HEK293 (cell line): ENCODE results near the gene CDC42EP1.

Experiments used
- GLIS1 ChIP-seq: fragments of 450-650 bp; formaldehyde crosslinking; IDR thresholded peaks from 2 replicates; pipeline ENCODE4 v1.5.1; 2016; ENCODE audit warnings: missing biosample characterization, missing genetic modification characterization
- HIC1 ChIP-seq: fragments of 450-650 bp; formaldehyde crosslinking; IDR thresholded peaks from 2 replicates; pipeline ENCODE4 v1.5.1; 2016; ENCODE audit warnings: missing biosample characterization, missing genetic modification characterization
- KLF10 ChIP-seq: fragments of 450-650 bp; IDR thresholded peaks from 2 replicates; pipeline ENCODE4 v1.5.1; 2018; ENCODE audit warnings: missing biosample characterization, mild to moderate bottlenecking, missing genetic modification characterization
- PBX3 ChIP-seq: sonication (generic); formaldehyde crosslinking; IDR thresholded peaks from 2 replicates; pipeline ENCODE4 v1.8.1; 2022; ENCODE audit warnings: mild to moderate bottlenecking, moderate library complexity, missing genetic modification reagents
- PRDM4 ChIP-seq: fragments of 450-650 bp; formaldehyde crosslinking; IDR thresholded peaks from 2 replicates; pipeline ENCODE4 v1.5.1; 2017; ENCODE audit warnings: missing biosample characterization, missing genetic modification characterization
- PRDM6 ChIP-seq: fragments of 450-650 bp; formaldehyde crosslinking; IDR thresholded peaks from 2 replicates; pipeline ENCODE4 v1.5.1; 2017; ENCODE audit warnings: missing biosample characterization, missing genetic modification characterization
- SP2 ChIP-seq: fragments of 450-650 bp; formaldehyde crosslinking; IDR thresholded peaks from 2 replicates; pipeline ENCODE4 v1.5.1; 2016; ENCODE audit warnings: missing biosample characterization, missing genetic modification characterization
- ZBTB48 ChIP-seq: fragments of 450-650 bp; formaldehyde crosslinking; IDR thresholded peaks from 2 replicates; pipeline ENCODE4 v1.5.1; 2016; ENCODE audit warnings: missing biosample characterization, missing genetic modification characterization
- ZIC2 ChIP-seq: fragments of 450-650 bp; formaldehyde crosslinking; IDR thresholded peaks from 2 replicates; pipeline ENCODE4 v1.5.1; 2016; ENCODE audit warnings: missing biosample characterization, missing genetic modification characterization
- ZNF157 ChIP-seq: fragments of 450-650 bp; formaldehyde crosslinking; IDR thresholded peaks from 2 replicates; pipeline ENCODE4 v1.5.1; 2016; ENCODE audit warnings: missing biosample characterization, missing genetic modification characterization
- ZNF211 ChIP-seq: fragments of 450-650 bp; formaldehyde crosslinking; IDR thresholded peaks from 2 replicates; pipeline ENCODE4 v1.5.1; 2016; ENCODE audit warnings: low read depth, missing biosample characterization, missing genetic modification characterization
- ZNF274 ChIP-seq, 2 experiments: fragments of 200-500 bp in 1 of 2; fragments of 450-650 bp in 1 of 2; sonication (Bioruptor generic) in 1 of 2; formaldehyde crosslinking in 1 of 2; IDR thresholded peaks; 2 replicates each; pipeline versions ENCODE4 v1.5.1 to v1.6.1; 2014 to 2016; ENCODE audit warnings: borderline replicate concordance in 1 of 2, inconsistent platforms in 1 of 2, low read length in 1 of 2, missing biosample characterization in 1 of 2, missing genetic modification characterization in 1 of 2
- ZNF292 ChIP-seq: fragments of 450-650 bp; formaldehyde crosslinking; IDR thresholded peaks from 2 replicates; pipeline ENCODE4 v1.5.1; 2016; ENCODE audit warnings: low read depth, missing biosample characterization, missing genetic modification characterization, borderline replicate concordance
- ZNF394 ChIP-seq: fragments of 450-650 bp; formaldehyde crosslinking; IDR thresholded peaks from 2 replicates; pipeline ENCODE4 v1.5.1; 2016; ENCODE audit warnings: missing biosample characterization, missing genetic modification characterization, mild to moderate bottlenecking, moderate library complexity, borderline replicate concordance
- ZNF600 ChIP-seq: fragments of 450-650 bp; formaldehyde crosslinking; IDR thresholded peaks from 2 replicates; pipeline ENCODE4 v1.5.1; 2016; ENCODE audit warnings: missing biosample characterization, missing genetic modification characterization
- ZNF843 ChIP-seq: fragments of 450-650 bp; formaldehyde crosslinking; IDR thresholded peaks from 2 replicates; pipeline ENCODE4 v1.5.1; 2016; ENCODE audit warnings: missing biosample characterization, missing genetic modification characterization
- ZSCAN18 ChIP-seq: fragments of 450-650 bp; formaldehyde crosslinking; IDR thresholded peaks from 2 replicates; pipeline ENCODE4 v1.5.1; 2016; ENCODE audit warnings: missing biosample characterization, missing genetic modification characterization
- ZSCAN23 ChIP-seq: fragments of 450-650 bp; formaldehyde crosslinking; IDR thresholded peaks from 2 replicates; pipeline ENCODE4 v1.5.1; 2016; ENCODE audit warnings: missing biosample characterization, missing genetic modification characterization
- TF ChIP-seq, protein P1 (sequence below): fragments of 450-650 bp; formaldehyde crosslinking; IDR thresholded peaks from 2 replicates; pipeline ENCODE4 v1.5.1; 2016; ENCODE audit warnings: missing biosample characterization, missing genetic modification characterization
- TF ChIP-seq, protein P2 (sequence below): fragments of 450-650 bp; formaldehyde crosslinking; IDR thresholded peaks from 2 replicates; pipeline ENCODE4 v1.5.1; 2016; ENCODE audit warnings: missing biosample characterization, missing genetic modification characterization
- TF ChIP-seq, protein P3 (sequence below): fragments of 450-650 bp; formaldehyde crosslinking; IDR thresholded peaks from 2 replicates; pipeline ENCODE4 v1.5.1; 2016; ENCODE audit warnings: missing biosample characterization, missing genetic modification characterization

CDC42EP1 gene

DNA sequence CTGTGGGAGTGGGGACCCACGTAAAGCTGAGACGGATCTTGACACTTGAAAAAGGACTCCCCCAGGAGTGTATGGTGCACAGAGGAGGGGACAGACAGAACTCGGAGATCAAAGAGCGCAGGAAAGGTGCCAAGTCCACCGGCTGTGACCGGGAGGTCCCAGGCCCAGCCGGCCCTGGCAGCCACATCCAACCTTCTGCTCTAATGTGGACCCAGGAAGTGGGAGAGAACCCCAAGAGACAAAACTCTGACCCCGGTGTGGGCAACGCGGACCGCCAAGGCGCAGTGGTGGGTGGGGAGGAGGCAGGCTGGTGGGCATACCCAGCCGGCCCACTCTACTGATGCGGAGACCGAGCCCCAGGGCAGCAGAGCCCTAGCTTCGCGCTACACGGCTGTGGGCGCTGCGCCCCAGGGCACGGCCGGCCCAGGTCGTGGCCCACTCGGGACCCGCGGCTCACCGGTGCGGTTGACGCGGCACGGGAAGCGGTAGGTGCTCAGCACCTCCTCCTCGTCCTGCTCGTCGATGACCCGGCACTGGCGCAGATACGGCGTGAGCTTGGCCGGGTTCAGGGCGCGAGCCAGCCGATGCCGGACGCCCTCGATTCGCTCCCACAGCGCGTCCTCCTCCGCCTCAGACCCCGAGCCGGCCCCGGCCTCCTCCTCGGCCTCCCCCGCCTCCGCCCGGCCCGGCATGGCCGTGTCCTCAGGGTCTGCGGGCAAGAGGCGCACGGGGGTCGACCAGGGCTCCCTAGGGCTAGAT lies 41.6 kb upstream of the CDC42EP1 start (continued):
- TF ChIP-seq ZNF843 (tag by site-specific recombination) (no peak), ZNF274 (IDR thresholded peaks at IDR 0.05; ENCODE audit: low read length) (no peak), ZNF274 (tag by site-specific recombination; IDR thresholded peaks at IDR 0.05; ENCODE audit: borderline replicate concordance) (no peak), HIC1 (tag by site-specific recombination) (peak; percentile 75; the same call in 1 of the 2 replicates), KLF10 (no peak), ZNF600 (peak; percentile 58; the same call in 1 of the 2 replicates), ZNF157 (no peak), PBX3 (CRISPR knock-in tag) (peak; percentile 61), PRDM6 (tag by site-specific recombination) (no peak), ZNF211 (no peak), ZSCAN23 (tag by site-specific recombination) (no peak), GLIS1 (tag by site-specific recombination) (peak; percentile 31; the same call in 1 of the 2 replicates), ZNF394 (tag by site-specific recombination) (no peak), ZSCAN18 (tag by site-specific recombination) (no peak), ZBTB48 (peak; percentile 43; the same call in 1 of the 2 replicates), ZNF292 (tag by site-specific recombination) (no peak), PRDM4 (no peak), ZIC2 (peak; percentile 52; the same call in 1 of the 2 replicates), SP2 (tag by site-specific recombination) (peak; percentile 24)
- TF ChIP-seq, protein P1, sequence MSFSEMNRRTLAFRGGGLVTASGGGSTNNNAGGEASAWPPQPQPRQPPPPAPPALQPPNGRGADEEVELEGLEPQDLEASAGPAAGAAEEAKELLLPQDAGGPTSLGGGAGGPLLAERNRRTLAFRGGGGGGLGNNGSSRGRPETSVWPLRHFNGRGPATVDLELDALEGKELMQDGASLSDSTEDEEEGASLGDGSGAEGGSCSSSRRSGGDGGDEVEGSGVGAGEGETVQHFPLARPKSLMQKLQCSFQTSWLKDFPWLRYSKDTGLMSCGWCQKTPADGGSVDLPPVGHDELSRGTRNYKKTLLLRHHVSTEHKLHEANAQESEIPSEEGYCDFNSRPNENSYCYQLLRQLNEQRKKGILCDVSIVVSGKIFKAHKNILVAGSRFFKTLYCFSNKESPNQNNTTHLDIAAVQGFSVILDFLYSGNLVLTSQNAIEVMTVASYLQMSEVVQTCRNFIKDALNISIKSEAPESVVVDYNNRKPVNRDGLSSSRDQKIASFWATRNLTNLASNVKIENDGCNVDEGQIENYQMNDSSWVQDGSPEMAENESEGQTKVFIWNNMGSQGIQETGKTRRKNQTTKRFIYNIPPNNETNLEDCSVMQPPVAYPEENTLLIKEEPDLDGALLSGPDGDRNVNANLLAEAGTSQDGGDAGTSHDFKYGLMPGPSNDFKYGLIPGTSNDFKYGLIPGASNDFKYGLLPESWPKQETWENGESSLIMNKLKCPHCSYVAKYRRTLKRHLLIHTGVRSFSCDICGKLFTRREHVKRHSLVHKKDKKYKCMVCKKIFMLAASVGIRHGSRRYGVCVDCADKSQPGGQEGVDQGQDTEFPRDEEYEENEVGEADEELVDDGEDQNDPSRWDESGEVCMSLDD, result peak; percentile 48; the same call in 1 of the 2 replicates
- TF ChIP-seq, protein P2, sequence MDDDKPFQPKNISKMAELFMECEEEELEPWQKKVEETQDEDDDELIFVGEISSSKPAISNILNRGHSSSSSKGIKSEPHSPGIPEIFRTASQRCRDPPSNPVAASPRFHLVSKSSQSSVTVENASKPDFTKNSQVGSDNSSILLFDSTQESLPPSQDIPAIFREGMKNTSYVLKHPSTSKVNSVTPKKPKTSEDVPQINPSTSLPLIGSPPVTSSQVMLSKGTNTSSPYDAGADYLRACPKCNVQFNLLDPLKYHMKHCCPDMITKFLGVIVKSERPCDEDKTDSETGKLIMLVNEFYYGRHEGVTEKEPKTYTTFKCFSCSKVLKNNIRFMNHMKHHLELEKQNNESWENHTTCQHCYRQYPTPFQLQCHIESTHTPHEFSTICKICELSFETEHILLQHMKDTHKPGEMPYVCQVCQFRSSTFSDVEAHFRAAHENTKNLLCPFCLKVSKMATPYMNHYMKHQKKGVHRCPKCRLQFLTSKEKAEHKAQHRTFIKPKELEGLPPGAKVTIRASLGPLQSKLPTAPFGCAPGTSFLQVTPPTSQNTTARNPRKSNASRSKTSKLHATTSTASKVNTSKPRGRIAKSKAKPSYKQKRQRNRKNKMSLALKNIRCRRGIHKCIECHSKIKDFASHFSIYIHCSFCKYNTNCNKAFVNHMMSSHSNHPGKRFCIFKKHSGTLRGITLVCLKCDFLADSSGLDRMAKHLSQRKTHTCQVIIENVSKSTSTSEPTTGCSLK (tag by site-specific recombination), result no peak
- TF ChIP-seq, protein P3, sequence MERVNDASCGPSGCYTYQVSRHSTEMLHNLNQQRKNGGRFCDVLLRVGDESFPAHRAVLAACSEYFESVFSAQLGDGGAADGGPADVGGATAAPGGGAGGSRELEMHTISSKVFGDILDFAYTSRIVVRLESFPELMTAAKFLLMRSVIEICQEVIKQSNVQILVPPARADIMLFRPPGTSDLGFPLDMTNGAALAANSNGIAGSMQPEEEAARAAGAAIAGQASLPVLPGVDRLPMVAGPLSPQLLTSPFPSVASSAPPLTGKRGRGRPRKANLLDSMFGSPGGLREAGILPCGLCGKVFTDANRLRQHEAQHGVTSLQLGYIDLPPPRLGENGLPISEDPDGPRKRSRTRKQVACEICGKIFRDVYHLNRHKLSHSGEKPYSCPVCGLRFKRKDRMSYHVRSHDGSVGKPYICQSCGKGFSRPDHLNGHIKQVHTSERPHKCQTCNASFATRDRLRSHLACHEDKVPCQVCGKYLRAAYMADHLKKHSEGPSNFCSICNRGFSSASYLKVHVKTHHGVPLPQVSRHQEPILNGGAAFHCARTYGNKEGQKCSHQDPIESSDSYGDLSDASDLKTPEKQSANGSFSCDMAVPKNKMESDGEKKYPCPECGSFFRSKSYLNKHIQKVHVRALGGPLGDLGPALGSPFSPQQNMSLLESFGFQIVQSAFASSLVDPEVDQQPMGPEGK (tag by site-specific recombination), result peak; percentile 32
